Smooth muscle cell (in vitro differentiated cells): Measurements from ENCODE around the gene ACTR5. TPM values are rescaled to one million over a fixed set of nuclear protein-coding genes. Genes with fewer than 3 reads are reported as not detected.

ENCODE experiments used
- DNase-seq: peaks from one replicate; lab custom pipeline; 2025; ENCODE audit not compliant: unreplicated experiment; lab: John Stamatoyannopoulos, UW
- H2AFZ ChIP-seq: fragments of 200-600 bp; sonication (generic); 2 replicates; pipeline ENCODE4 v1.6.0; 2016; ENCODE audit warnings: antibody characterized with exemption, low read depth, mild to moderate bottlenecking
- H3F3A ChIP-seq: fragments of 200-600 bp; sonication (generic); 2 replicates; pipeline ENCODE4 v1.6.0; 2017; ENCODE audit warnings: antibody characterized with exemption, low read depth
- H3K27ac ChIP-seq: fragments of 200-600 bp; sonication (generic); 2 replicates; pipeline ENCODE4 v1.5.1; 2016; ENCODE audit warnings: low read depth, mild to moderate bottlenecking
- H3K27me3 ChIP-seq: fragments of 200-600 bp; sonication (generic); 2 replicates; pipeline ENCODE4 v1.6.1; 2016; ENCODE audit warnings: low read depth, mild to moderate bottlenecking
- H3K36me3 ChIP-seq: fragments of 200-600 bp; sonication (generic); 2 replicates; pipeline ENCODE4 v1.5.1; 2016; ENCODE audit warnings: low read depth
- H3K4me1 ChIP-seq: fragments of 200-600 bp; sonication (generic); 2 replicates; pipeline ENCODE4 v1.5.1; 2016; ENCODE audit warnings: low read depth
- H3K4me2 ChIP-seq: fragments of 200-600 bp; sonication (generic); 2 replicates; pipeline ENCODE4 v1.6.0; 2016; ENCODE audit warnings: mild to moderate bottlenecking
- H3K4me3 ChIP-seq: fragments of 200-600 bp; sonication (generic); 2 replicates; pipeline ENCODE4 v1.5.1; 2016; ENCODE audit warnings: mild to moderate bottlenecking
- H3K79me2 ChIP-seq: fragments of 200-600 bp; sonication (generic); 2 replicates; pipeline ENCODE4 v1.6.0; 2016; ENCODE audit warnings: low read depth, mild to moderate bottlenecking
- H3K9ac ChIP-seq: fragments of 200-600 bp; sonication (generic); 2 replicates; pipeline ENCODE4 v1.6.0; 2016; ENCODE audit warnings: low read depth
- H3K9me3 ChIP-seq: fragments of 200-600 bp; sonication (generic); replicated peaks from 2 replicates; pipeline ENCODE4 v1.5.1; 2016; ENCODE audit warnings: low read depth
- H4K20me1 ChIP-seq: fragments of 200-600 bp; sonication (generic); 2 replicates; pipeline ENCODE4 v1.6.0; 2016; ENCODE audit warnings: low read depth
- WGBS: methylation state at CpG from one replicate; pipeline ENCODE4 v1.1.7; 2016; ENCODE audit warnings: low lambda C conversion rate; 5-methylcytosine and 5-hydroxymethylcytosine counted together
- polyA plus RNA-seq: library from polyadenylated mRNA; unstranded; fragments of >200 nt; fragmentation: Nextera tagmentation; extraction: Ambion mirVana; gene quantifications from 2 replicates; pipeline ENCODE4 v1.2.1, GENCODE V29; 2016
- total RNA-seq: library from RNA; depleted of rRNA; stranded (reverse); fragments of >200 nt; gene quantifications from 2 replicates; pipeline ENCODE4 v1.2.3, GENCODE V29; 2014
- TF ChIP-seq, protein P1 (sequence below): fragments of 200-600 bp; sonication (generic); IDR thresholded peaks from 2 replicates; pipeline ENCODE4 v1.5.1; 2017; ENCODE audit warnings: borderline replicate concordance, mild to moderate bottlenecking, antibody characterized with exemption; ENCODE audit not compliant: insufficient read depth, poor library complexity, severe bottlenecking

Gene ACTR5
- total and polyA plus RNA-seq, 2 experiments from 2014 or later, result 6.9 to 9.8 TPM

GRCh38 chr20:38725931-38726803, 22.1 kb upstream of the ACTR5 start:
- no peaks in the 10 kb centered on the region for H4K20me1 ChIP-seq
- no peak overlapping the region for H3K4me3 ChIP-seq
- H3F3A ChIP-seq, result no peaks in the 10 kb centered on the region
- peaks cover 13% of the 10 kb centered on the region for H3K4me1 ChIP-seq
- no peaks in the 10 kb centered on the region for H3K79me2 ChIP-seq
- H3K27me3 ChIP-seq, result peaks cover 100% of the 10 kb centered on the region
- H3K9me3 ChIP-seq, result no peaks in the 10 kb centered on the region
- TF ChIP-seq, protein P1, sequence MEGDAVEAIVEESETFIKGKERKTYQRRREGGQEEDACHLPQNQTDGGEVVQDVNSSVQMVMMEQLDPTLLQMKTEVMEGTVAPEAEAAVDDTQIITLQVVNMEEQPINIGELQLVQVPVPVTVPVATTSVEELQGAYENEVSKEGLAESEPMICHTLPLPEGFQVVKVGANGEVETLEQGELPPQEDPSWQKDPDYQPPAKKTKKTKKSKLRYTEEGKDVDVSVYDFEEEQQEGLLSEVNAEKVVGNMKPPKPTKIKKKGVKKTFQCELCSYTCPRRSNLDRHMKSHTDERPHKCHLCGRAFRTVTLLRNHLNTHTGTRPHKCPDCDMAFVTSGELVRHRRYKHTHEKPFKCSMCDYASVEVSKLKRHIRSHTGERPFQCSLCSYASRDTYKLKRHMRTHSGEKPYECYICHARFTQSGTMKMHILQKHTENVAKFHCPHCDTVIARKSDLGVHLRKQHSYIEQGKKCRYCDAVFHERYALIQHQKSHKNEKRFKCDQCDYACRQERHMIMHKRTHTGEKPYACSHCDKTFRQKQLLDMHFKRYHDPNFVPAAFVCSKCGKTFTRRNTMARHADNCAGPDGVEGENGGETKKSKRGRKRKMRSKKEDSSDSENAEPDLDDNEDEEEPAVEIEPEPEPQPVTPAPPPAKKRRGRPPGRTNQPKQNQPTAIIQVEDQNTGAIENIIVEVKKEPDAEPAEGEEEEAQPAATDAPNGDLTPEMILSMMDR, result peak; percentile 37
- H3K36me3 ChIP-seq, result no peaks in the 10 kb centered on the region
- 10% methylated on average over 53 of the region's 53 CpGs for WGBS
- no peak overlapping the region for H2AFZ ChIP-seq
- DNase-seq, result no peak
- H3K9ac ChIP-seq, result no peak overlapping the region
- no peak overlapping the region for H3K27ac ChIP-seq
- H3K4me2 ChIP-seq, result no peak overlapping the region

DNA sequence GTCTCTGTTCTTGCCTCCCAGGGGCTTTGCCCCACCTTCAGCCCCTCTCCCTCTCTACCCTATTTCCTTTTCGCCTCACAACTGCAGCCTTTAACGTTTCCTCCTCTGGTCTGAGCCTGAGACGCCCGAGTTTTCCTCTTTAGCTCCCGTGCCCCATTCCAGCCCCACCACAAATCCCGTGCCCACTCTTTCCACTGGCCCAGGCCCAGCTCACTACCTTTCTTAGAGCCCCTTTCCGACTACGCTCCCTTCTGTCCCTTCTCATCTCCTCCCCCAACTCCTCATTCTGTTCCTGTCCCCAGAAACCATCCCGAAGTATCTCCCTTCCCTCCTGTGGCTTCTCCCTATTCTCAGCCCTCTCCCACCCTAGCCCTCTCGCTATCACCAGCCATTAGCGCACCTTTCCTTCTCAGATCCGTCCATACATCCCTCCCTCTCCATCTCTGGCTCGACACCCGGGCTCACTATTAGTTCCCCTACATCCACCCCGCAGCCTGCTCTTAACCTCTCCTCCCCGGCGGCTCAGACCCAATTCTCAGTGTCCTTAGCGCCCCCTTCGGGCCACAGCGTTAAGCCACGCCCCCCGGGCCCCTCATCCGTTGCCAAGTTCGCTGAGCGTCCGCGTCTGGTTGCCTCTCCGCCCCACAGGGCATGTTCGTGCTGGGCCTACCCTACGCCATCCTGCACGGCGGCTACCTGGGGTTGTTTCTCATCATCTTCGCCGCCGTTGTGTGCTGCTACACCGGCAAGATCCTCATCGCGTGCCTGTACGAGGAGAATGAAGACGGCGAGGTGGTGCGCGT, 21.3 kb upstream of the ACTR5 start:
- H3K4me3 ChIP-seq, result no peak overlapping the region
- DNase-seq, result no peak

GRCh38 chr20:38727607-38728190, 20.6 kb upstream of the ACTR5 start:
- H3K27me3 ChIP-seq, result peaks cover 100% of the 10 kb centered on the region
- H3K9ac ChIP-seq, result no peak overlapping the region
- H3K4me2 ChIP-seq, result no peak overlapping the region
- H3K9me3 ChIP-seq, result no peaks in the 10 kb centered on the region
- H4K20me1 ChIP-seq, result no peaks in the 10 kb centered on the region
- H3K4me3 ChIP-seq, result no peak overlapping the region
- DNase-seq, result no peak
- no peaks in the 10 kb centered on the region for H3F3A ChIP-seq
- no peaks in the 10 kb centered on the region for H3K79me2 ChIP-seq
- no peak overlapping the region for H3K27ac ChIP-seq
- no peak overlapping the region for H2AFZ ChIP-seq
- TF ChIP-seq, protein P1, result no peak
- H3K36me3 ChIP-seq, result no peaks in the 10 kb centered on the region
- H3K4me1 ChIP-seq, result peaks cover 13% of the 10 kb centered on the region
- 6% methylated on average over 46 of the region's 46 CpGs for WGBS

More for the DNA sequence above, 21.3 kb upstream of the ACTR5 start:
- WGBS, result 4% methylated on average over 40 of the region's 43 CpGs
- Histone ChIP-seq H3K4me1 (peaks cover 13% of the 10 kb centered on the region), H4K20me1 (no peaks in the 10 kb centered on the region), H3K79me2 (no peaks in the 10 kb centered on the region), H2AFZ (no peak overlapping the region), H3K36me3 (no peaks in the 10 kb centered on the region), H3K9me3 (no peaks in the 10 kb centered on the region), H3K27ac (no peak overlapping the region), H3F3A (no peaks in the 10 kb centered on the region), H3K9ac (no peak overlapping the region), H3K4me2 (no peak overlapping the region), H3K27me3 (peaks cover 100% of the 10 kb centered on the region)
- TF ChIP-seq, protein P1, result peak; percentile 22
